HG02678 (cell line): Measurements from ENCODE around the gene EYA4.

Source experiments
- ATAC-seq: cut with Tn5 transposase; IDR thresholded peaks from one replicate; pipeline ENCODE4 v1.9.1; 2021; ENCODE audit warnings: mild to moderate bottlenecking, moderate library complexity; ENCODE audit not compliant: unreplicated experiment

EYA4 gene

DNA sequence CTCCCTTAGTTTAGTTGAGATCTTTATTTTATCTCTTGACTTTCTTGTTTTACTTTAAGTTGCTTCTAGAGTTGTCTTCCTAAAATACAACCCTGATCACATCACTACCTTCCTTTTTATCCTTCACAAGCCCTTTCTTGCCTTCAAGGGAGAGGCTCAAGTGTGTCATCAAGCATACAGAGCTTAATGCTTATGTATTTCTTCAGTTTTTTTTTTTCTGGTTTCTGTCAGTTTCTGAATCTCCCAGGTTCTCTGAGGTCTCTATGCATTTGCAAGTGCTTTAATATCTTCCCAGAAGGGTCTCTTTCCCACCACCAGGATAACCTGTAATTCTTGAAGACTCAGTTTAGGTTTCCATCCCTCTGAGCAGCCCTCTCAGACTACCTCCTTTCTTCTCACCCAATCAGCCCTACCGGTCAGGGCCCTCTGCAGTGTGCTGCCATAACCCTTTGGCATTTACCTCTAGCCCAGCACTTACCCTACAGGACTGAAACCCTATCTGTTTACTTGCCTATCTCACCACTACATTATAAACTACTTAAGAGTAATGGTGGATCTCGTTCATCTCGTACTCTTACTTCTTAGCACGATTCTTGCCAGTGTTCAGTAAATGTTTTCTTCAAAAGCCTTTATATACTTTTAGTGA, 36.9 kb downstream of the EYA4 start:
- no peak for ATAC-seq

GRCh38 chr6:133286765-133287164, 45.6 kb downstream of the EYA4 start:
- no peak for ATAC-seq

- ATAC-seq = no peak
Measured at GRCh38 chr6:133288662-133289061, 47.5 kb downstream of the EYA4 start.

DNA sequence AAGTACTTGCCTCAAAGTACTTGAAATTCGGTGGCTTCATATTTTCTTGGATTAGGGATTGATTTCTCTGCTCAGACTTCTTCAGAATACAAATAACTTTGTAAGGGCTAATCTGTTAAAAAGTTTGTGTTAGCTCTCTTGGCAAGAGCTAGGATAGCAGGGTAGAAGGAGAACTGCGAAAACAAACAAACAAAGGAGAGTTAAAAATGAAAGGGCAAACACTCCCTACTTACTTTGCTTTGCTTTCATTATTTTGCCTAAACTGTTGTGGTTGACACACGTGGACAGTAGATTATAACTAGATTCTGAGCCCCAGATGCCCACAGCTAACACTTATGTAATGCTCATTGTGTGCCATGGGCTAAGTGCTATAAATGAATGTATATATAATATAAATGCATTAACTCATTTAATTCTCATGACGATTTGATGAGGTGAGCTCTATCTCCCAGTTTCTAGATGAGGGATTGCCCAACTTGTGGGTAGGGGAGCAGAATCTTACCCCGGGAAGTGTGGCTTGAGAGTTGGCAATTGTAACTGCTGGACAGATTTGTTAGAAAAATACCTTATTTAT, 48.7 kb downstream of the EYA4 start:
- ATAC-seq = no peak

DNA sequence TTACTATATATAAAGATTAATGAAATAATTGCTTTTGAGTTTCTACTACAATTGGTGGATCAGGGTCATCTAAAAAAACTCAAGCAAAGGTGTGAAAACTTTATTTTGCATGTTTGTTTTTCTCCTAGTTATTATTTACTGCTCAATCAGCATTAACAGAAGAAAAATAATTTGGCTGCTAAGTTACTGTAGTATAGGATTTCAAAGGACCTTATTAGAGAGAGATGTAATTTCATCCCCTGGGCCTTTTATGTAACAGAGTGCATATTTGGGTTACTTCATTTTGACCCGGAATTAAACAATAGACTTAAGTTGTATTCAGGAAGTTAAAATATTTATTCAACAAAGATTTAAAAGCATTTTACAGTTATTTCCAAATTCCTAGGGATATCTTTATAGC, 49.8 kb downstream of the EYA4 start:
- no peak for ATAC-seq

DNA sequence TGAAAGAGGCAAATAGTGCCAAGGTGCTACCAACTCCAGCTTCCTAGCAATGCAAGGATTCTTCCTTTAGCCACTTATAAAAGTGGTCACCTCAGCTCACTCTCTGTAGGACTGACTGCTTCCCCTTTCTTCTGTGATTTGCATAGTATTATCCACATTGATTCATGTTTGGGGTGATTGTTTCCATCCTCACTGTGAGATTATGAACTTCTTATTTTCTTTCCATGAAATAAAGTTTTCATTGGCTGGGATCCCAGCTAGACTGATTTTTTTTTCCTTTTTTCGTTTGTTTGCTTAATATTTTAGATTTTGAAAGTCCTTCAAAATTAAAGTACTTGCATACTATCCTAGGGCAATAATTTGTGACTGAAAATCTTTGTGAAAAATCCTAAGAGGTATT, 50.5 kb downstream of the EYA4 start:
- no peak for ATAC-seq

- ATAC-seq = no peak
Measured at GRCh38 chr6:133297657-133298056, 56.5 kb downstream of the EYA4 start.

DNA sequence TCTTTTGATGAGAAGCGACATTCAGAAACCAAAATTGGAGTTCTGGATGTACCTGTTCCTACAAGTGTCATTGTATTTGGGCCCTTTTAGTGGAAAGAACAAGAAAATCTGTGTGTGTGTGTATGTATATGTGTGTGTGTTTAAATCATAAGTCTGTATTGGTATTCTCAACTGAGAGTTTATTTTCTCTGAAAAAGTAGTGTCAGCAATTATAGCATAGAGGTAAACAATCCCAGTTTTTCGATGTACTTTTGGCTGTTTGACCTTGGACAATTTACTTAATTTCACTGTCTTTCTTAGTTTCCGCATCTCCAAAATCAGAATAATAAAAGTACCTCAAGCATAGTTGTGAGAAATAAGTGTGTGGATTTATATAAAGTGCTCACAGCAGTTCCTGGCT, 57.2 kb downstream of the EYA4 start:
- no peak for ATAC-seq

DNA sequence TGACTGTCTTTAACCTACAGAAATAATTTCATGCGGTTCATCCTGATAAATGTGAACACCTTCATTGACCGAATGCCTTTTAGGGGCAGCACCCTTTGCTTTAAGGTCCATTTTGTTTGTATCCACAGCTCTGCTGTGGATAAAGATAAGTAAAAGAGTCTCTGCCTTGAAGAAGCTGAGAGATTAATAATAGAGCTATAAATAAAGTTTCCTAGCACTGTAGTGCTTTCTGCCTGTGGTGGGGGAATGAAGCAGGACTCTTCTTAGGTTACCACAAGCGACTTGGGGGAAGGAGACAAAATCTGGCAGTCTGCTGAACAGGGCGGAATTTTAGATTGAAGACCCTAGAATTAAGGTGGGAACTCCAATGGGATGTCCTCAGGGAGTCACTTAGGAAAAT, 57.6 kb downstream of the EYA4 start:
- ATAC-seq = no peak

DNA sequence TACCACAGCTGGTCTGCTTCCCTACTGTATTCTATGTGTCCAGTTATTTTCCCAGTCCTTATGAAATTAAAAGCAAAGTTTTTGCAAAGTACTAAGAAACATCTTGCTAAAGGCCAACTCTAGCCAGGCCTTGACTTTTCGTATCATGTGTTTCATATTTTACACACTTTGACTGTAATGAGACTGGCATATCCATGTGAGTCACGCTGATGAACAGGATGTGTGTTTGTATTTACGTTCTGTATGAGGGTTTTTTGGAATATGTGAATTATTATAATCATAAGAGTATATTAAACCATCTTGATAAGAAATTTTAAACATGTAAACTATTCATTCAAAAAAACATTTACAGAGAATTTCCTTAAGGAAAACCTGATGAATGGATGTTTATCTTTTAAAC, 59.7 kb downstream of the EYA4 start:
- no peak for ATAC-seq

DNA sequence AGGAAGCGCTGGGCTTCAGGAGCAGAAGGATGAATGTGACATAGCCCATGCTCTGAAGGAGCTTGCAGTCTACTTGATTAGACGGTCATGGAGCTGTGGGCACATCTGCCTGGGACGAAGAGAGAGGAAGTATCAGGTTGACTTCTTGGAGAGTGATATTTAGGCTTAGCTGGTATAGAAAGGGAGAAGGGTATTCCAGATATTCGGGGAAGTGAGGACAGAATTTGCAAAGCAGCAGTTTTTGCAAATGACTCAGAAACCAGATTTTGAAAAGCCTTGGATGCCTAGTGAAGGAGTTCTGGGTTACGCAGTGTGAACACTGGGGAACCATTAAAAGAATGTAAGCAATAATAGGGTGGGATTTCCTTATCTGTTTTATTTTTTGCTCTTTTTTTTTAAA, 60.7 kb downstream of the EYA4 start:
- ATAC-seq = no peak

GRCh38 chr6:133306931-133307330, 65.8 kb downstream of the EYA4 start:
- ATAC-seq = no peak

- ATAC-seq = no peak
Measured at GRCh38 chr6:133309579-133309978, 68.4 kb downstream of the EYA4 start.

DNA sequence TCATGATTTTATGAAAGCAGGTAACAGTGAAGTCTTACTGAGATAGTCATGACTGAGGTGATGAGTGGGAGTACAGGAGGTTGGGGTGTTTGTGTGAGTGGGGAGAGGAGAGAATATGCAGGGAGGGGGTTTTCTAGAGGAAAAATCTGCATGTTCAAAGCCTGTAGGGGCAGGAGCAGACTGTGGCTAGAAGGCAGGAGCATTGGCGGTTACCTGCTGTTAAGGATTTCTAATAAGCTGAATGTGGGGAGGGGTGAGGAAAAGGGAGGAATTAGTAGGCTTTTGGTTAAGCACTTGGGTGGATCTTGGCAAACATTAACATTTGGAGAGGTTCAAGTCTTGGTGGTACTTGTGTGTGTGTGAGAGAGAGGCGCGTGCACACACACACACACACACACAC, 70.8 kb downstream of the EYA4 start:
- no peak for ATAC-seq

DNA sequence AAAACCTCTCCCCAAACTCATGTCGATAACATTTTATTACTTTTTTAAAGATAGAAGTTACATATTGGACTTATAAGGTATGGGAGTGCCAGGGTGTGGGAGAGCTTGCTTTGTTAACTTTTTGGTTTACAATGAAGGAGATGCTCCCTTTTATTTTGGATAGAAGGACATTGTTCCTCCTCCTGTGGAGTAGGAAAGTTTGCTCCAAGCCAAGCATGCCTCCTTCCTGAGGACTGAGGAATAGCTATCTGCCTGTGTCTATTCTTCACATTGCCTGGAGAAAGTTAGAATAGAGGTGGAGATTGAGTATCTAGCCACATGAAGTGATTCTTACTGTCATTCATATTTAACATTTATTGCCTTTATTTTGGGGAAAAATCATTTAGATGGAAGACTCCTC, 71.9 kb downstream of the EYA4 start:
- ATAC-seq = no peak

DNA sequence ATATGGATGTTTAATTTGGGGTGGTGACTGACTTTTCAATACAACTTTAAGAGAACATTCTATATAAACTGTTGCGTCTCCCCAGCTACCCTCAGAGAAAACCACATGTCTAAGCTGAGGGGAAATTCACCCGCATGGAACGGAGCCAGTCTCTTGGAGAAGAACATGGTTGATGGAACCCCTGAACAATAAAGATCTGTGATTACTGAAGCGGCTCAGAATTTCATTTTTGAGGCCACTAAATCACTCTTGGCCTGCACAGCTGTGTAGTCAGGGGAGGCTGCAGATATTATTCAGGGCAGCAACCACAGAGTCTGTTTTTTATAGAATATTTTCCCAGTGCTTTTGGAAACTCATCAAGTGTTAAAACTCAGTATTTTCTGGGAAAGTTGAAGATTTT, 73.8 kb downstream of the EYA4 start:
- ATAC-seq = no peak

GRCh38 chr6:133315811-133316210, 74.7 kb downstream of the EYA4 start:
- ATAC-seq = no peak

DNA sequence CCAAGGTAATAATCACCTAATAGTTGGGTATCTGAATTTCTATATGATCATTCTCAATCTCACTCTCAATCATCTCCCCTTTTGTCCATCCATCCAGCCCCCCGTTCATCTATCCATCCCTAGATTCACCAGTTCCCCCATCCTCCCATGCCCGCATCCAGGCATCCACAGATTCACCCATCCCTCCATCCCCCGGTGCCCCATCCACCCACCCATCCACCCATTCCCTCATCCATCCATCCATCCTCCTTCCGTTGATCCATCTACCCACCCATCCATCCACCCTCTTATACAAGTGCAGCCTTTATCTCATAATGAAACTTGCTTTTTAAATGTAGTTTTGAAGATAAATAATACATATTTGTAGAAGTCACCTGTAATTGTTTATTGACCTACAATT, 76.5 kb downstream of the EYA4 start:
- ATAC-seq = no peak

DNA sequence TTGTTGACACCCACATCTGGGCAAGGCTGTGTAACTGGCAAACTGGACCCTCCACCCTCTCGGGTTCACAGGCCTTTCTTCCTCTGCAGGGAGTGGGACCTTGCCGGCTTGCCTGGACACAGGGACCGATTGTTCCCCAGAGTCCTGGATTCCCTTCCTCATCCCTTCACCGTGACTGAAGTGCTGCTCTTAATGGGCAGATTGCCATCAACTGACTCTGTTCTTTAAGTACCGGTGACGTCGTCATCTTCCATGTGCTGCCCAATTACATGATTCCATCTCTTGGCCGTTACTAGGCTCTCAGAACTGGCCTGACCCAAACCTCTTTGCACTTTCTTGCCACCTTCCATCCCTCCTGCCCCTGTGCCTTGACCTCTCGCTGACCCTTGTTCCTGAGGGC, 85.4 kb downstream of the EYA4 start:
- ATAC-seq = no peak

- ATAC-seq = no peak
Measured at GRCh38 chr6:133333852-133334251, 92.7 kb downstream of the EYA4 start.

- ATAC-seq = no peak
Measured at GRCh38 chr6:133337308-133337707, 96.2 kb downstream of the EYA4 start.

- no peak for ATAC-seq
Measured at GRCh38 chr6:133339543-133340384, 98.6 kb downstream of the EYA4 start.
